Central memory CD8-positive, alpha-beta T cell (primary cell): ENCODE results near the gene LILRB2.
"Not testable (repeated sequence)": the region's sequence is repeated elsewhere in the genome, so short reads cannot be mapped to it uniquely, and the experiment has no call there.

Experiments
- ATAC-seq: fragments of 150-1000 bp; cut with Tn5 transposase; replicated peaks from 2 replicates; pipeline ENCODE4 v1.10.0; 2022; ENCODE audit warnings: mild to moderate bottlenecking, moderate FRiP score, moderate number of reproducible peaks; ENCODE audit not compliant: poor library complexity, severe bottlenecking; ENCODE audit errors: extremely low read depth
- DNase-seq, 2 donors: peaks; one replicate each; pipeline ENCODE4 v3.0.0; 2021; ENCODE audit warnings: low spot score in 2 of 2
- H3K27ac Mint-ChIP-seq: one replicate; pipeline ENCODE4 v1.8.0; 2022; ENCODE audit warnings: low read depth, mild to moderate bottlenecking, moderate library complexity, mixed read lengths
- H3K27me3 Mint-ChIP-seq: one replicate; pipeline ENCODE4 v1.8.0; 2022; ENCODE audit warnings: mixed read lengths
- H3K36me3 Mint-ChIP-seq: one replicate; pipeline ENCODE4 v1.8.0; 2022; ENCODE audit warnings: mild to moderate bottlenecking, moderate library complexity, mixed read lengths; ENCODE audit not compliant: insufficient read depth
- H3K4me1 Mint-ChIP-seq: one replicate; pipeline ENCODE4 v1.8.0; 2022; ENCODE audit warnings: mixed read lengths
- H3K4me3 Mint-ChIP-seq: one replicate; pipeline ENCODE4 v1.8.0; 2022; ENCODE audit warnings: mild to moderate bottlenecking, moderate library complexity, mixed read lengths
- H3K9me3 Mint-ChIP-seq: one replicate; pipeline ENCODE4 v1.8.0; 2022; ENCODE audit warnings: mixed read lengths

The LILRB2 gene

DNA sequence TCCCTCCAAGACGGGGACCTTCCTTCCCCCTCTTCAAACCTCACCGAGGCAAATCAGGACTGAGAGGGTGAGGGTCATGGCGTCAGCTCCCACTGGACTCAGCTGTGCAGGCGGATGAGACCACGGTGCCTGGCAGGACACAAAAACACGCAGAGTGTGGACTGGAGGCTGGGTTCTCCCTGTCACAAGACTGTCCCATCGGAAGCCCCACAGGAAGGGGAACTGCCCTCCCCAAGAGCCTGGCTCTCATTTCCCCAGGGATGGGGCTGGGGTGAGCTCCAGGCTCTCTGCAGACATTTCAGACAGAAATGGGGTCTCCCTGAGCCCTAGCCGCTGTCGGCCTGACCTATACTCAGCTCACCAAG, 23.8 kb downstream of the LILRB2 start, which contains the start of gene LILRB5:
Gene LILRB5 (minus strand): TSS at position 158 of the 365 bp plus-strand sequence. CDS start 80 bp downstream, at position 78.
- Mint-ChIP-seq H3K4me3 (no peak within 1 kb of the TSS), H3K4me1 (no peaks in the 10 kb centered on the region), H3K27ac (no peak within 1 kb of the TSS), H3K36me3 (no peaks in the 10 kb centered on the region), H3K9me3 (no peaks in the 10 kb centered on the region), H3K27me3 (peaks cover 39% of the 10 kb centered on the region)
- ATAC-seq (no peak), DNase-seq (no peak)

DNA sequence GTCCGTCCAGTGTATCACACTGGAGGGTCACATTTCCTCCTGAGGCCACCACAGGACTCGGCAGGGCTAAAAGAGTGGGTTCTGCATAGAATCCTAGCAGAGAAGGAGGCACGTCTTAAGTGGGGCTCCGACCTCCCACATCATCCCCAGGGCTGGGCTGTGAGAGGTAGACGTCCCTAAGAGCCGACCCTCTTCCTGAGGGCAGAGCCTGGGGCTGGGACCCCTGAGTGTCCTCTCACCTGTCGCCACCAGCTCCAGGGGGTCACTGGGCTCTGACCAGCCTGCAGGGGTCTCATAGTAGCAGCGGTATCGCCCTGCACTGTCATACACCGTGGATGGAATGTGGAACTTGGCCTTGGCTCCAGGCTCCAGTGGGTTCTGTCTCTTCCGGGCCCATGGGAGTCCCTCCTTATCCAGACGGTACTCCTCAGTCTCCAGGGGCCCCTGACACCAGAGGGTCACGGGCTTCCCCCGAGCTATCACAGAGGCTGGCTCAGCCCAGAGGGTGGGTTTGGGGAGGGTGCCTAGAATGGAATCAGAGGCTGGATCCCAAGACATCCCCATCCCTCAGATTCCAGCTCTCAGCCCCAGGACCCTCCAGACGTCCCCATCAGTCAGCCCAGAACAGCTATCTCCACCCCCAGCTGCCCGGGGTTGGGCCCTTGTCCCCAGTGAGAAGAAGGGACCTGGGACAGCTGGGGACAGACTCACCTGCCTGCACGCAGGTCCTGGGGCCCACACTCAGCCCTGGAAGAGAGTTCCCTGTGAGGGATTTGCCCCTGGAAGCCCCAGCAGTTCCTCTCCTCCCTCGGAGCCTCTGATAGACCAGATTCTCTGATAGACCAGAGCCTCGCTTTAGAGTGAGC, 24.4 kb downstream of the LILRB2 start:
- no peaks in the 10 kb centered on the region for H3K36me3 Mint-ChIP-seq

DNA sequence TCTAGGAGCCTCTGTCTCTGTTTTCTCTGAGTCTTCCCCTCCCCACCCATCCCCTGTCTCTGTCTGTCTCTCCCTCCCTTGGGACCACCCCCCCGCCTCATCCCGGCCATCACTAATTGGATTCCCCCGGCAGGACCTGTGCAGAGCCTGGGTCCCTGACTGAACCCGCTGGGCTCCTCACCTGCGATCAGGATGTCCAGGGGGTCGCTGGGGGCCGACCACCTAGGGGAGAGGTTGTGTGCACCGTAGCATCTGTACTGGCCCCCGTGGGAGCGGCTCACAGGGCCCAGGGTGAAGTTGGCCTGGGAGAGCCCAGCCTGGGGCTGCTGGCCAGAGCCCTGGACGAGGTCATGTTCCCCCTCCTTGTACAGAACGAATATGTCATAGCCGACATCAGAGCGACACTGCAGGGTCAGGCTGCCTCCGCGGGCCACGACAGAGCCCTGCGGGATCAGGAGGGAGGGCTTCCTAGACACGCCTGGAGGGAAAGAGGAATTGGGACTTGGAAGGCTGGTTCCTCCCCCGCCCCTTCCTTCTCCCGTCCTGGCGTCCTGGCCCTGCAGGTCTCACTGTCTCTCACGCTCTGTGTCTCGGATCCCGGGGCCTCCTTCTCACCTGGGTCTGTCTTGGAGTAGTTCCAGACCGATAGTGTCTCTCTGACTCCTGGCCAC, 25.7 kb downstream of the LILRB2 start:
- DNase-seq: no peak
- H3K36me3 Mint-ChIP-seq: no peaks in the 10 kb centered on the region
- no peak for ATAC-seq
- no peak overlapping the region for H3K27ac Mint-ChIP-seq
- no peak overlapping the region for H3K4me3 Mint-ChIP-seq
- H3K9me3 Mint-ChIP-seq: no peaks in the 10 kb centered on the region
- H3K4me1 Mint-ChIP-seq: no peaks in the 10 kb centered on the region
- peaks cover 42% of the 10 kb centered on the region for H3K27me3 Mint-ChIP-seq

More for the DNA sequence above, 24.4 kb downstream of the LILRB2 start:
- H3K4me3 Mint-ChIP-seq: no peak overlapping the region
- peaks cover 42% of the 10 kb centered on the region for H3K27me3 Mint-ChIP-seq
- ATAC-seq (no peak), DNase-seq (no peak)
- no peak overlapping the region for H3K27ac Mint-ChIP-seq
- no peaks in the 10 kb centered on the region for H3K4me1 Mint-ChIP-seq
- H3K9me3 Mint-ChIP-seq: no peaks in the 10 kb centered on the region

DNA sequence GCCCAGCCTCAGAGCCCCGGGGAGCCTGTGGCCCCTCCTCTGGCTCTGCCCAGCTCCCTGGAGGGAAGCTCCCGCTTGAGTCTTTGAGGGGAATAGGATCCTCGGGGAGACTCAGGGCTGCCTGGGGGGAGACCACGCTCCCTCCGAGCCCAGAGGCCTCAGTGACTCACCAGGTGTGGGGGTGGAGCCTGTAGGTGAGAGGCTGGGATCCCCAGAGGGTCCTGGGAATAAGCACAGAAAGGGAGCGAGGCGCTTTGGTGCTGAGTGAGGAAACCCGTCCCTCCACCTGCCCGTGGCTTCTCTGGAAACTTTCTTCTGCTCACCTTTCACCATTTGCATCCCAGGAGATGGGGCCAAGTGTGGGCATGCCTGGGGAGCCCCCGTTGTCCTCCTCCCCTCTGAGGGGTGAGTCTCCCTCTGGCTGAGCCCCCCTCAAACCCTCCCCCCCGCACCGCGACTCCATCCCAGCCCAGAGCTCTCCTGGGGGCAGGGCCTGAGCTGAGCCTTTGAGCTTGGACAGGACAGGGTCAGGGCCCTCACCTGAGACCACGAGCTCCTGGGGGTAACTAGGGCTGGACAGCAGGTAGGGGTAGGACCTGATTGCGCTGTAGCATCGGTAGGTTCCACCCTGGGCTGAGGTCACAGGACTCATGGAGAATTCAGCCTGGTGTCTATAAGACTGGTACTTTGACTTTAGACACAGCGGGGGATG, 26.6 kb downstream of the LILRB2 start:
- Mint-ChIP-seq H3K36me3 (no peaks in the 10 kb centered on the region), H3K4me1 (no peaks in the 10 kb centered on the region), H3K9me3 (no peaks in the 10 kb centered on the region), H3K4me3 (no peak overlapping the region), H3K27me3 (peaks cover 42% of the 10 kb centered on the region), H3K27ac (no peak overlapping the region)
- DNase-seq (no peak), ATAC-seq (no peak)

DNA sequence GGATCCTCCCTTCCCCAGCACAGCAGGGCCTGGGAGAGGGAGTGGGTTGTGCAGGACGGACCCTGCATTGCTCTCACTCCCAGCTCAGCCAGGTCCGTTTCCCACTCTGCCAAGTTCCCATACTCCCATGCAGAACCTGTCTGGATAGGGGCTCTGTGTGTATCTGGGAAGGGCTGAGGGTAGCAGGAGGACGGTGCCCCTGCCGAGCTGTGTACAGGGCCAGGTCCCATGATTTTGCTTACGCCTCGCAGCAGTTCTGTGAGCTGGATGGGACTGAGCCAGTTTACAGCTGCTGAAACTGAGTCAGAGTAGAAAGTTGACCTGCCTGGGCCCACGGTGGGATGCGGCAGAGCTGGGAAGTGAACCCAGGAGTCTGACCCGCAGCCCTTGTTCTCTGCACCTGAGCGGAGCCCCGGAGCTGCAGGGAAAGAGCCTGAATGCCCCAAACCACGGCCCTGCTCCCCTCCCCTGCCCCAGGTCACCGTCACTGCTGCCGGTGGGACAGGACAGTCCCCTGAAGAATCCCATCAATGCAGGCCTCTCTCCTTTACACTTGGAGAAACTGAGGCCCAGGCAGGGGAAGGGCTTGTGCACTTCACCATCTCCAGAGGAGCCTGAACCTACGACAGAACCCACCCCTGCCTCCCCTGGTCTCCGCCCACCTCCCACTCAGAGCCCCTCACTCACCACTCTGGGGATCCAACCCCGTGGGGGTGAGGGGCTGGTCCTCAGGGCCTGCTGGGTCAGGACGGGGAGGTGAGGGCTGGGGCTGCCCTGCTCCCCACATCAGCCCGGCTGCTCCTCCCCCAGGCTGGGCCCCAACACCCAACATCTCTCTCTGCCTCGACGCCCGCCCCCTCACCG, 27.3 kb downstream of the LILRB2 start:
- Mint-ChIP-seq H3K9me3 (no peaks in the 10 kb centered on the region), H3K4me3 (no peak overlapping the region), H3K27me3 (peaks cover 42% of the 10 kb centered on the region), H3K27ac (no peak overlapping the region), H3K4me1 (no peaks in the 10 kb centered on the region), H3K36me3 (no peaks in the 10 kb centered on the region)
- DNase-seq (no peak), ATAC-seq (no peak)

DNA sequence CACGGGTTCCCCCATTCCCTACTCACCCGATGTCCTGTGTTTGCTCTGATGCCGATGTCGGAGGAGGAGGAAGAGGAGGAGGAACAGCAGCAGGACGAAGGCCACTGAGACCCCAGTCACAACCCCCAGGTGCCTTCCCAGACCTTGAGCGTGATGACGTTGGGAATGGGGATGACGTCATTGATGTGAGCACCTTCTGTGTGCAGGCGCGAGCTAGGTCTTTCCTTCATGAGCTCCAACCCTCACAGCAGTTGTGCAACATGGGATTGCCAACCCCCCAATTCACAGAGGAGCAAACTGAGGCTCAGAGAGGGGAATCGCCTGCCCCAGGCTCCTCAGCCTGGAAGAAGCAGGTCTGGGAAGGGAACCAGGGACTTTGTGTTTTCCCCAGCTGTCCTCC, 28.1 kb downstream of the LILRB2 start:
- H3K27ac Mint-ChIP-seq: no peak overlapping the region
- H3K36me3 Mint-ChIP-seq: no peaks in the 10 kb centered on the region
- no peak overlapping the region for H3K4me3 Mint-ChIP-seq
- peaks cover 6% of the 10 kb centered on the region for H3K4me1 Mint-ChIP-seq
- H3K9me3 Mint-ChIP-seq: no peaks in the 10 kb centered on the region
- H3K27me3 Mint-ChIP-seq: peaks cover 36% of the 10 kb centered on the region
- DNase-seq: no peak
- ATAC-seq: no peak

DNA sequence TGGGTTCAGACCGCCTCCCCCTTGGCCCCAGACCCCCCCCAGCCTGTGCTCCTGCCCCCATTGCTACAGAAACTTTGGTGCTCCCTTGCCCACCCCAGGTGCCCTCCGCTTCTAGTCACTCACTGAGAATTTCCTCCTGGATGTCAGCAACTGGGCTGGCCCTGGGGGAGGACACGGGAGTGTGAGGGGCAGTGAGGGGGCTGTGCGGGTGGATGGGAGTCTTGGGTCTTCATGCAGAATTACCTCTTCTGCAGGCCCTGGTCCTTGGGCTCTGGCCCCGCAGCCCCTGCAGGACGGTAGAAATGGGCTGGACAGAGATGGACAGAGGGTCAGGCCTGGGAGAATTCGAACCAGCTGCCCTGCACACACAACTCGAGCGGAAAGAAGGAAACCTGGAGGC, 28.7 kb downstream of the LILRB2 start:
- Mint-ChIP-seq H3K4me1 (peaks cover 11% of the 10 kb centered on the region), H3K36me3 (no peaks in the 10 kb centered on the region), H3K27ac (no peak overlapping the region), H3K27me3 (peaks cover 30% of the 10 kb centered on the region), H3K9me3 (no peaks in the 10 kb centered on the region), H3K4me3 (no peak overlapping the region)
- ATAC-seq: no peak
- no peak for DNase-seq

DNA sequence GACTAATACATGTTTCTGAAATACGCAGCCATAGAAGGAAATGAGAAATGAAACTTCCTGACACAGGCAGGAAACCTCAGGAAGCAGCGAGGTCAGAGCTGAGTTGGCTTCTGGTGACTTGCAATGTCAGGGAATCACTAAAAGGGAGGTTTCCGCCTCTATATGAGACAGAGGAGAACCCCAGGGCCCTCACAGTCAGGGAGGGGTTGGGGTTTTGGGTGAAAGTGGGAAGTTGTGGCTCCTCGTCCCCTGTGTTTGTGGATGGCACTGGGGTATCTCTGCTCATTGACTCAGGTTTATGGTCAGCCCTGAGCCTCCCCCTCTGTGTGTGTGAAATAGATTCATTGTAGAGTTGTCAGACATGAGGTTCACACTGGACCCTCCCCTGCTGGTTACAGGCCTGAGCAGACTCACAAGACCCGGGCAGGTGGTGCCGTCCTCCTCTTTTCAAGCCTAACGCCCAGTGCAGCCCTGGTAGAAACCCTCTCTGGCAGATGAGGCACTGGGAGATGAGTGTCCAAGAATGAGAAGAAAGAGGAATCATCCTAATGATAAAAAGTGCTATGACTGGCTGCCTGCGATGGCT, 32.8 kb downstream of the LILRB2 start:
- H3K27me3 Mint-ChIP-seq: peaks cover 22% of the 10 kb centered on the region
- peak overlapping the region; percentile 27 for H3K27ac Mint-ChIP-seq
- H3K4me1 Mint-ChIP-seq: peaks cover 11% of the 10 kb centered on the region
- no peak for DNase-seq
- peak overlapping the region; percentile 36 for H3K4me3 Mint-ChIP-seq
- peak; percentile 56 for ATAC-seq
- H3K36me3 Mint-ChIP-seq: no peaks in the 10 kb centered on the region
- H3K9me3 Mint-ChIP-seq: no peaks in the 10 kb centered on the region

DNA sequence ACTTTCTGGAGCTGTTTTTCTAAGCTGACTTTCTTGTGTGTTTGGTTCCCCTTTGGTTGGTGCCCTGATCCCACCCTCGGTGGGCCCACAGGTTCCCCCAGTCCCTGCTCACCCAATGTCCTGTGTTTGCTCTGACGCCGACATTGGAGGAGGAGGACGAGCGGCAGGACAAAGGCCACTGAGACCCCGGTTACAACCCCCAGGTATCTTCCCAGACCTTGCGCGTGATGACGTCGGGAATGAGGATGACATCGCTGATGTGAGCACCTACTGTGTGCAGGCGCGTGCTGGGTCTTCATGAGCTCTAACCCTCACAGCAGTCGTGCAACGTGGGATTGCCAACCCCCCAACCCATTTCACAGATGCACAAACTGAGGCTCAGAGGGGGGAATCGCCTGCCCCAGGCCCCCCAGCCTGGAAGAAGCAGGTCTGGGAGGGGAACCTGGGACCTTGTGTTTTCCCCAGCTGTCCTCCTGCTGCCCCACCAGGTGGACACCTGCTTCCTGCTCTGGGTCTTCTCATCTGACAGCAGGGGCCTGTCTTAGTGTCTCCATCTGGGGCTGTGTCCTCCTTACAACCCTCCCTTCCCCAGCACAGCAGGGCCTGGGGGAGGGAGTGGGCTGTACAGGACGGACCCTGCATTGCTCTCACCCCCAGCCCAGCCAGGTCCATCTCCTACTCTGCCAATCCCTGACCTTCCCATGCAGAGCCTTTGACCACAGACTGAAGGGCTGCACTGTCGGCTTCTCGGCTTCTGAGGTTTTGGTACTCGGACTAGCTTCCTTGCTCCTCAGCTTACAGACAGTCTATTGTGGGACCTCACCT, 33.6 kb downstream of the LILRB2 start:
- H3K9me3 Mint-ChIP-seq: no peaks in the 10 kb centered on the region
- H3K27ac Mint-ChIP-seq: peak overlapping the region; percentile 27
- no peaks in the 10 kb centered on the region for H3K36me3 Mint-ChIP-seq
- peak overlapping the region; percentile 36 for H3K4me3 Mint-ChIP-seq
- peaks cover 11% of the 10 kb centered on the region for H3K4me1 Mint-ChIP-seq
- peaks cover 14% of the 10 kb centered on the region for H3K27me3 Mint-ChIP-seq
- ATAC-seq (no peak), DNase-seq (no peak)

DNA sequence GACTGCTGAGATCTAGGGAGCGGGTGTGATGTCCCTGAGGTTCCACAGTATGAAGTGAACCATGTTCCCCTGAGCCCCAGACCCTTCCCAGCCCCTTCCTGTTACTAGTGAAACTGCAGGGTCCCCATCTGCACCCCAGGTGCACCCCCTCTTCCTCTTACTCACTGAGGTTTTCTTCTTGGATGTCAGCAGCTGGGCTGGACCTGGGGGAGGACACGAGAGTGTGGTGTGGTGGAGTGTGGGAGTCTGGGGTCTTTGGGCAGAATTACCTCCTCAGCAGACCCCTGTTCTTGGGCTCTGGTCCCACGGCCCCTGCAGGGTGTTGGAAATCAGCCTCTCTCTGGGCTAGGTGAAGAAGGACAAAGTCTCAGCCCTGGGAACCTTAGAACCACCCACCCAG, 35.0 kb downstream of the LILRB2 start:
- Mint-ChIP-seq H3K4me3 (no peak overlapping the region), H3K27ac (no peak overlapping the region), H3K27me3 (peaks cover 9% of the 10 kb centered on the region), H3K4me1 (peaks cover 11% of the 10 kb centered on the region), H3K36me3 (no peaks in the 10 kb centered on the region), H3K9me3 (no peaks in the 10 kb centered on the region)
- no peak for ATAC-seq
- DNase-seq: no peak

DNA sequence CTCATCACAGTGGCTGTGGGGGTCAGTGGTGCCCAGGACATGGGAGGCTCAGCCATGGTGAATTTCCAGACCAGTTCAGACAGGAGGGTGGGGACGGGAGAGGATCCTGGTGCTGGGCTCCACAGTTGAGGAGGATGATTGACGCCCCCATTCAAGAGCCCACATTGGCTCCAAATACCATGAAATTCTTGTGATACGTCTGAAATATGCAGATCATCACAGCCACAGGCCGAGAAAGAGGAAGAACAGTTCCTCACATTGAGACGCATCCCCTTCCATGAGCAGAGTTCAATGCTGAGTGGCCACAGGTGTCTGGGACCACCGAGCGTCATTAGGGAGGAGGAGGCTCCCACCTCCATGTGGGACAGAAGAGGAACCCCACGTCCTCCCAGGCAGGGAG, 37.1 kb downstream of the LILRB2 start:
- not testable (repeated sequence) for H3K36me3 Mint-ChIP-seq, DNase-seq, H3K27ac Mint-ChIP-seq, H3K9me3 Mint-ChIP-seq, H3K4me3 Mint-ChIP-seq, ATAC-seq
- H3K27me3 Mint-ChIP-seq: peaks cover 18% of the 10 kb centered on the region
- H3K4me1 Mint-ChIP-seq: peaks cover 11% of the 10 kb centered on the region
